Type B pancreatic cell (in vitro differentiated cells): ENCODE data around the gene ST6GAL1. TPM values are rescaled to one million over a fixed set of nuclear protein-coding genes. Genes with fewer than 3 reads are reported as not detected.
A peak's percentile ranks its signal among the peaks of the same experiment; 100 is the strongest.

Source experiments
- DNase-seq: peaks from one replicate; pipeline ENCODE4 v3.0.0; 2021; ENCODE audit warnings: mixed read lengths; ENCODE audit not compliant: unreplicated experiment; ENCODE audit errors: extremely low spot score
- H3K27ac Mint-ChIP-seq: 2 replicates; pipeline ENCODE4 v1.8.0; 2021; ENCODE audit warnings: mild to moderate bottlenecking, mixed read lengths
- H3K27me3 Mint-ChIP-seq: 2 replicates; pipeline ENCODE4 v1.8.0; 2021; ENCODE audit warnings: mixed read lengths
- H3K36me3 Mint-ChIP-seq: 2 replicates; pipeline ENCODE4 v1.8.0; 2021; ENCODE audit warnings: mixed read lengths
- H3K4me1 Mint-ChIP-seq: one replicate; pipeline ENCODE4 v1.8.0; 2021; ENCODE audit warnings: mixed read lengths; ENCODE audit not compliant: unreplicated experiment
- H3K4me3 Mint-ChIP-seq: 2 replicates; pipeline ENCODE4 v1.8.0; 2021; ENCODE audit warnings: mild to moderate bottlenecking, mixed read lengths
- H3K9me3 Mint-ChIP-seq: 2 replicates; pipeline ENCODE4 v1.8.0; 2021; ENCODE audit warnings: mixed read lengths
- CTCF ChIP-seq: fragments of 200-600 bp; sonication (generic); conservative IDR thresholded peaks from 2 replicates; pipeline ENCODE4 v1.5.0; 2021; ENCODE audit warnings: antibody characterized with exemption, mild to moderate bottlenecking
- total RNA-seq: library from RNA; stranded (reverse); gene quantifications from 2 replicates; pipeline ENCODE4 v1.2.1, GENCODE V29; 2021; ENCODE audit warnings: low replicate concordance

ST6GAL1 gene
- total RNA-seq, 1 donor from 2014 or later = 51.8 TPM

- Mint-ChIP-seq H3K9me3 (no peaks in the 10 kb centered on the region), H3K4me3 (no peak overlapping the region), H3K36me3 (peaks cover 20% of the 10 kb centered on the region), H3K4me1 (peaks cover 22% of the 10 kb centered on the region), H3K27ac (no peak overlapping the region), H3K27me3 (peaks cover 21% of the 10 kb centered on the region)
- DNase-seq = no peak
- no peak for TF ChIP-seq CTCF
These were observed 4.8 kb downstream of the ST6GAL1 start for GRCh38 chr3:186935133-186935532.

GRCh38 chr3:186937017-186937875 is 6.9 kb downstream of the ST6GAL1 start:
- Mint-ChIP-seq H3K4me1 (peaks cover 27% of the 10 kb centered on the region), H3K36me3 (peaks cover 22% of the 10 kb centered on the region), H3K27ac (no peak overlapping the region), H3K4me3 (no peak overlapping the region), H3K27me3 (peaks cover 8% of the 10 kb centered on the region), H3K9me3 (no peaks in the 10 kb centered on the region)
- DNase-seq = no peak
- no peak for TF ChIP-seq CTCF

DNA sequence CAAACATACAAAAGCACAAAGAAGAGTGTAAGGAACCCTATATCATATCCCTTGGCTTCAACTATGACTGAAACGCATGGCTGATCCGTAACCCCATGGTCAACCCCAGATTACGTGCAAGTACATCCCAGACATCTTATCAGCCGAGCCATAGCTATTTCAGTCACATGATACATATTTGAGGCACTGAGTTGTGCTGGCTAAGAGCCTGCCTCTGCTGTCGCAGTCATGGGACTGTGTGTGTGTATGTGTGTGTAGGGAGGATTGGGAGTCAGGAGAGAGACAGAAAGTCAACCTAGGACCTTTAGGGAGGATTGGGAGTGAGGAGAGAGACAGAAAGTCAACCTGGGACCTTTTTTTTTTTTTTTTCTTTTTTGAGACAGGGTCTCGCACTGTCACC is 8.4 kb downstream of the ST6GAL1 start:
- TF ChIP-seq CTCF = no peak
- H3K4me1 Mint-ChIP-seq = peaks cover 13% of the 10 kb centered on the region
- peak overlapping the region; percentile 44 for H3K4me3 Mint-ChIP-seq
- H3K27ac Mint-ChIP-seq = no peak overlapping the region
- H3K36me3 Mint-ChIP-seq = peaks cover 25% of the 10 kb centered on the region
- H3K9me3 Mint-ChIP-seq = no peaks in the 10 kb centered on the region
- DNase-seq = no peak
- H3K27me3 Mint-ChIP-seq = no peaks in the 10 kb centered on the region

DNA sequence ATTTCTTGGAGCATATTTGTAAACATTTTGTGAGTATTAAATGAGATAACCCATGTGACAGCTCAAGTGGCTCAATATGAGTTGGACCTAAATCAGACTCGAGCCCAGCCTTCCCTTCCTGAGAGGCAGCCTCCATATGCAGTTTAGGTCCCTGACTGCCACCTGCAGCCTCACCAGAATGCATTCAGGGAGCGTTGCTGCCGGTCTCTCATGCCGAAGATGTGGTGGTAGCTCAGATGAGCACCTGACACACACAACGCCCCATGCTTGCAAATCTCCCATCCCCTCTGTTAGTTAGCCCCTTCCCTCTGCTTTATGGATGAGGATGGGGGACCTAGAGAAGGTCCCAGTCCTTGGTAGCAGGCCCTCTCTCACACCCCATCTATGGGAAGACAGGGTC is 9.2 kb downstream of the ST6GAL1 start:
- H3K9me3 Mint-ChIP-seq = no peaks in the 10 kb centered on the region
- no peaks in the 10 kb centered on the region for H3K27me3 Mint-ChIP-seq
- DNase-seq = no peak
- H3K4me1 Mint-ChIP-seq = peaks cover 13% of the 10 kb centered on the region
- peaks cover 32% of the 10 kb centered on the region for H3K36me3 Mint-ChIP-seq
- TF ChIP-seq CTCF = no peak
- no peak overlapping the region for H3K27ac Mint-ChIP-seq
- no peak overlapping the region for H3K4me3 Mint-ChIP-seq

DNA sequence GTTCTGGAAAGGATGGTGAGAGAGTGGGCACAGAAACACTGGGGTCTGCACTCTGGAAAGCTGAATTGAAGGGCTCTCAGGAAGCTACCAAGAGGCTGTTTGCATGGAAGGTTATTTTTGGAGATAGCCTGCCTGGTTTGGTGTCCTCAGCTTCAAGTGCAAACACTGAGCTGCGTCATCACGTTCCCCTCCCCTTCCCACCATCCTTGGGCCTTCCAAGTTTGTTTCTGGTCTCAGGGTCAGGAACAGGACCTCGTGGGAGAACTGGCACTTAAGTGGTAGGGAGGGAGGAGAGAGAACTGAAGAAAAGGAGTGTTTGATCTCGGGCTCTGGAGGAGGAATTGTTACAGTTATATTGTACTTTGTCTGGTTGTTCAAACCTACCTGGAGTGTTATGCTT is 10.6 kb downstream of the ST6GAL1 start:
- Mint-ChIP-seq H3K27ac (no peak overlapping the region), H3K4me1 (peaks cover 17% of the 10 kb centered on the region), H3K9me3 (peaks cover 4% of the 10 kb centered on the region), H3K4me3 (no peak overlapping the region), H3K27me3 (no peaks in the 10 kb centered on the region), H3K36me3 (peaks cover 27% of the 10 kb centered on the region)
- no peak for DNase-seq
- TF ChIP-seq CTCF = no peak
